ENCODE results near the gene EPN3. TPM values are rescaled to one million over a fixed set of nuclear protein-coding genes. Genes with fewer than 3 reads are reported as not detected.

Gene EPN3
- total RNA-seq, 2 donors from 2014 or later = 18.3 to 79.8 TPM

DNA sequence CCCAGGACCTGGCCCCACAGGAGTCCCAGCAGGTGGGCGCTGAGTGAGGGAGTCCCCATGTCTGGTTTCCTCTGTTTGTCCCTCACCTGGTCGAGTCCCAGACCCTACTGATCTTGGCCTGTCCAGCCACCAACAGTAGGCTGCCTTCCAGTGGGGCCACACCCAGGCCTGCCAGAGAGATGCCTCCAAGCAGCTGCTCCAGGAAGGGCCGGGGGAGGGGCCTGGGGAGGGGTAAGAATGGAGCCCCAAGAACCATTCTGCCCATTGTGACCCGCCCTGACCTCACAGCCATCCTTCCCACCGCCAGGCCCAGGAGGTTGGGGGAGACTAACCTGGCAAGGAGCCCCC lies 15.2 kb downstream of the EPN3 start:
- Histone ChIP-seq H3K27me3 (no peaks in the 10 kb centered on the region), H3K27ac (peak overlapping the region; percentile 81), H3K4me1 (no peaks in the 10 kb centered on the region), H3K9me3 (no peaks in the 10 kb centered on the region), H3K36me3 (no peaks in the 10 kb centered on the region), H3K4me3 (peak overlapping the region; percentile 77), H3K9ac (ENCODE audit: low read depth in 2 of 2, low read length in 2 of 2) (peak overlapping the region; percentile 80 to 82)
- DNase-seq = peak; percentile 77
- intact Hi-C loops (cut with DNase I) = loop anchor here (5.0 to 10.0 kb wide), 2 partner anchors 295 to 407 kb away; no protein-coding TSS in a partner anchor
- no peak for TF ChIP-seq CTCF (IDR thresholded peaks at IDR 0.05)

DNA sequence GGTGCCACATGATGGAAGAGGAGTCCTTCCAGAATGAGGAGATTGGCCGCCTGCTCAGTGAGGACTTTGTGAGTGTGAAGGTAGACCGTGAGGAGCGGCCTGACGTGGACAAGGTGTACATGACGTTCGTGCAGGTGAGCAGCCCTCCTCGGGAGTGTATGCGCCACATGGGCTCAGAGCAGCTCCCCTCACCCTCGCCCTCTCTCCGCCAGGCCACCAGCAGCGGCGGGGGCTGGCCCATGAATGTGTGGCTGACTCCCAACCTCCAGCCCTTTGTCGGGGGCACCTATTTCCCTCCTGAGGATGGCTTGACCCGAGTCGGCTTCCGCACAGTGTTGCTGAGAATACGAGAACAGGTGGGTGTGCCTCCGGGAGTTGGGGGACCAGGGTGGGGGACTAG lies 16.3 kb downstream of the EPN3 start:
- no peak overlapping the region for H3K9ac ChIP-seq (ENCODE audit: low read depth in 2 of 2, low read length in 2 of 2)
- no peak overlapping the region for H3K27ac ChIP-seq
- H3K9me3 ChIP-seq = no peaks in the 10 kb centered on the region
- no peaks in the 10 kb centered on the region for H3K27me3 ChIP-seq
- no peak for DNase-seq
- no peaks in the 10 kb centered on the region for H3K36me3 ChIP-seq
- no peak for TF ChIP-seq CTCF (IDR thresholded peaks at IDR 0.05)
- intact Hi-C loops (cut with DNase I) = loop anchor here (5.0 to 10.0 kb wide), 2 partner anchors 293 to 406 kb away; no protein-coding TSS in a partner anchor
- no peaks in the 10 kb centered on the region for H3K4me1 ChIP-seq
- no peak overlapping the region for H3K4me3 ChIP-seq

GRCh38 chr17:50549256-50549941 lies 16.9 kb downstream of the EPN3 start:
- intact Hi-C loops (cut with DNase I) = loop anchor here (5.0 to 10.0 kb wide), 2 partner anchors 293 to 405 kb away; no protein-coding TSS in a partner anchor
- no peak for DNase-seq
- TF ChIP-seq CTCF (IDR thresholded peaks at IDR 0.05) = no peak
- no peak overlapping the region for H3K27ac ChIP-seq
- no peaks in the 10 kb centered on the region for H3K36me3 ChIP-seq
- H3K4me3 ChIP-seq = no peak overlapping the region
- no peaks in the 10 kb centered on the region for H3K27me3 ChIP-seq
- no peaks in the 10 kb centered on the region for H3K9me3 ChIP-seq
- H3K4me1 ChIP-seq = no peaks in the 10 kb centered on the region
- no peak overlapping the region for H3K9ac ChIP-seq (ENCODE audit: low read depth in 2 of 2, low read length in 2 of 2)

DNA sequence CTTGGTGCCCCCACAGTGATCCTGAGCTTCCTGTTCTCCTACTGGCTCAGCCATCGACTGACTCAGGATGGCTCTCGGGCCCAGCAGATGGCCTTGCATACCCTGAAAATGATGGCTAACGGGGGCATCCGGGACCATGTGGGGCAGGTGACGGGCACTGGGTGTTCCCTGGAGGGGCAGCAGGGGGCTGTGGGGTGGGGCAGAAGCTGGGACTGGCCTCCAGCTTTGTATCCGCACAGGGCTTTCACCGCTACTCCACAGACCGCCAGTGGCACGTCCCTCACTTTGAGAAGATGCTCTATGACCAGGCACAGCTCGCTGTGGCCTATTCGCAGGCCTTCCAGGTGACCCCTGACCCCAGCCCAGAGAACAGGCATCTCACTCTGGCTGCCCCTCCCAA lies 17.4 kb downstream of the EPN3 start:
- H3K9ac ChIP-seq (ENCODE audit: low read depth in 2 of 2, low read length in 2 of 2) = no peak overlapping the region
- intact Hi-C loops (cut with DNase I) = loop anchor here (2.0 to 10.0 kb wide), 4 partner anchors 77 to 405 kb away; no protein-coding TSS in a partner anchor
- no peak overlapping the region for H3K4me3 ChIP-seq
- no peak overlapping the region for H3K27ac ChIP-seq
- H3K4me1 ChIP-seq = no peaks in the 10 kb centered on the region
- no peak for TF ChIP-seq CTCF (IDR thresholded peaks at IDR 0.05)
- DNase-seq = no peak
- H3K27me3 ChIP-seq = no peaks in the 10 kb centered on the region
- no peaks in the 10 kb centered on the region for H3K36me3 ChIP-seq
- no peaks in the 10 kb centered on the region for H3K9me3 ChIP-seq

- Histone ChIP-seq H3K27me3 (no peaks in the 10 kb centered on the region), H3K27ac (no peak overlapping the region), H3K9ac (ENCODE audit: low read depth in 2 of 2, low read length in 2 of 2) (no peak overlapping the region), H3K4me1 (no peaks in the 10 kb centered on the region), H3K4me3 (no peak overlapping the region), H3K9me3 (no peaks in the 10 kb centered on the region), H3K36me3 (no peaks in the 10 kb centered on the region)
- peak; percentile 74 for DNase-seq
- peak; percentile 77 for TF ChIP-seq CTCF (IDR thresholded peaks at IDR 0.05)
- intact Hi-C loops (cut with DNase I) = loop anchor here (2.0 to 5.0 kb wide), 2 partner anchors 76 to 150 kb away; no protein-coding TSS in a partner anchor
Observed at GRCh38 chr17:50550661-50551432, 18.3 kb downstream of the EPN3 start.
